ENCODE data around the gene ERGIC1. TPM values are rescaled to one million over a fixed set of nuclear protein-coding genes. Genes with fewer than 3 reads are reported as not detected.
A peak's percentile ranks its signal among the peaks of the same experiment; 100 is the strongest.

ERGIC1 gene
- total and polyA plus RNA-seq, 2 of the 13 experiments (the other 11 are each of a cell fraction or from before 2014, with no cell fraction given) = 78.5 to 184 TPM

- peaks cover 23 to 65% of the 10 kb centered on the region in 2 experiments; a peak in 4 of 5 replicates for H3K36me3 ChIP-seq (replicated peaks in 1 of 2; ENCODE audit: control insufficient read depth in 1 of 2, insufficient read depth in 2 of 2, low read length in 2 of 2)
- H2AFZ ChIP-seq (ENCODE audit: low read length) = no peak overlapping the region
- WGBS (ENCODE audit: low lambda C conversion rate) = 83% methylated on average over 6 of the region's 6 CpGs
- no peaks in the 10 kb centered on the region for H3K9me3 ChIP-seq (ENCODE audit: low read length)
- H3K79me2 ChIP-seq (ENCODE audit: insufficient read depth, low read length) = peaks cover 19% of the 10 kb centered on the region
- no peak overlapping the region; a peak in 1 of 6 replicates for H3K4me3 ChIP-seq (replicated peaks in 1 of 3; ENCODE audit: insufficient read depth in 1 of 3, low read depth in 2 of 3, low read length in 3 of 3)
- ATAC-seq (no peak), DNase-seq (ENCODE audit: low spot score) (no peak), FAIRE-seq (no peak)
- in situ Hi-C loops (cut with HindIII; ENCODE audit: extremely low pct_ligation_motif_present, low pct_unique_long_range_greater_than_20kb) = no loop called here
- ChIA-PET POLR2A (interaction anchor here (0.7 to 2.0 kb wide), 9 partner anchors 9 to 115 kb away, joined by 3 to 30 read pairs (median 3); partner anchors contain the start of gene DUSP1), CTCF (ENCODE audit: low intra/inter-chr PET ratio, low total read pairs) (no interaction called here)
- H4K20me1 ChIP-seq (ENCODE audit: insufficient read depth, low read length) = peaks cover 5% of the 10 kb centered on the region
- peaks cover 18% of the 10 kb centered on the region for H3K4me1 ChIP-seq (ENCODE audit: insufficient read depth, low read length)
- H3K4me2 ChIP-seq (ENCODE audit: low read depth, low read length) = peak overlapping the region; percentile 31; the same call in 1 of the 2 replicates
- no peak overlapping the region for H3K9ac ChIP-seq (ENCODE audit: insufficient read depth, low read depth, low read length)
- H3K27ac ChIP-seq (ENCODE audit: extremely low read length, insufficient read depth, low read length) = no peak overlapping the region
- intact Hi-C loops (cut with micrococcal nuclease; ENCODE audit: unreplicated experiment) = no loop called here
- BruUV-seq (replicated peaks) = no TSS peak
- no peaks in the 10 kb centered on the region for H3K27me3 ChIP-seq (ENCODE audit: control insufficient read depth in 1 of 2, insufficient read depth in 2 of 2, low read length in 2 of 2)
- TF ChIP-seq ZBTB33 (CRISPR knock-in tag; IDR thresholded peaks at IDR 0.05) = peak; percentile 13; the same call in 1 of the 2 replicates
- no peak for TF ChIP-seq RBAK (CRISPR knock-in tag; IDR thresholded peaks at IDR 0.05)
- TF ChIP-seq ZFP36L1 (CRISPR knock-in tag; IDR thresholded peaks at IDR 0.05) = no peak
- TF ChIP-seq ISL2 (CRISPR knock-in tag; IDR thresholded peaks at IDR 0.05) = no peak
- TF ChIP-seq ZBTB46 (CRISPR knock-in tag; IDR thresholded peaks at IDR 0.05; ENCODE audit: borderline replicate concordance) = no peak
- TF ChIP-seq SOX6 (IDR thresholded peaks at IDR 0.05) = no peak
- no peak for TF ChIP-seq SOX6 (CRISPR knock-in tag; IDR thresholded peaks at IDR 0.05)
- TF ChIP-seq RAD51 (IDR thresholded peaks at IDR 0.05; ENCODE audit: borderline replicate concordance) = no peak
- TF ChIP-seq MIER3 (CRISPR knock-in tag; IDR thresholded peaks at IDR 0.05; ENCODE audit: borderline replicate concordance) = no peak
- no peak for TF ChIP-seq ZNF121 (CRISPR knock-in tag; IDR thresholded peaks at IDR 0.05)
- no peak for TF ChIP-seq TRAFD1 (CRISPR knock-in tag; IDR thresholded peaks at IDR 0.05; ENCODE audit: borderline replicate concordance)
- TF ChIP-seq MBD4 (IDR thresholded peaks at IDR 0.05; ENCODE audit: borderline replicate concordance, low read length) = no peak
- TF ChIP-seq ZSCAN29 (CRISPR knock-in tag; conservative IDR thresholded peaks at IDR 0.05) = no peak
- TF ChIP-seq AHDC1 (CRISPR knock-in tag; IDR thresholded peaks at IDR 0.05; ENCODE audit: borderline replicate concordance) = no peak
- TF ChIP-seq NCOR1 (IDR thresholded peaks at IDR 0.05; ENCODE audit: borderline replicate concordance, low read length) = no peak
Observed at GRCh38 chr5:172886476-172886875, 52.4 kb downstream of the ERGIC1 start.
